Measurements from ENCODE around the gene TSC2.

DNA sequence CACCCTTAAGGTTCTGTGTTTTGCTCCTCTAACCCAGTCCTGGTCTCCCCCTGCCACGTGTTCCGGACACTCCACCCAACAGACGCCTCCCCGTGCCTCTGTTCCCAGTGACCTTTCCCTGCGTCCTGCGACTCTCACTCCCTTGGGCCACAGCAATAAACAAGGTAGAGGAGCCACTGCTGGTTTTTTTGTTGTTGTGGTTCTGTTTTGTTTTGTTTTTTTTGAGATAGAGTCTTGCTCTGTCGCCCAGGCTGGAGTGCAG, 31.9 kb upstream of the TSC2 start:
- no peak for TF ChIP-seq ZNF788 (CRISPR knock-in tag; IDR thresholded peaks at IDR 0.05; ENCODE audit: borderline replicate concordance)
- TF ChIP-seq, protein P1, sequence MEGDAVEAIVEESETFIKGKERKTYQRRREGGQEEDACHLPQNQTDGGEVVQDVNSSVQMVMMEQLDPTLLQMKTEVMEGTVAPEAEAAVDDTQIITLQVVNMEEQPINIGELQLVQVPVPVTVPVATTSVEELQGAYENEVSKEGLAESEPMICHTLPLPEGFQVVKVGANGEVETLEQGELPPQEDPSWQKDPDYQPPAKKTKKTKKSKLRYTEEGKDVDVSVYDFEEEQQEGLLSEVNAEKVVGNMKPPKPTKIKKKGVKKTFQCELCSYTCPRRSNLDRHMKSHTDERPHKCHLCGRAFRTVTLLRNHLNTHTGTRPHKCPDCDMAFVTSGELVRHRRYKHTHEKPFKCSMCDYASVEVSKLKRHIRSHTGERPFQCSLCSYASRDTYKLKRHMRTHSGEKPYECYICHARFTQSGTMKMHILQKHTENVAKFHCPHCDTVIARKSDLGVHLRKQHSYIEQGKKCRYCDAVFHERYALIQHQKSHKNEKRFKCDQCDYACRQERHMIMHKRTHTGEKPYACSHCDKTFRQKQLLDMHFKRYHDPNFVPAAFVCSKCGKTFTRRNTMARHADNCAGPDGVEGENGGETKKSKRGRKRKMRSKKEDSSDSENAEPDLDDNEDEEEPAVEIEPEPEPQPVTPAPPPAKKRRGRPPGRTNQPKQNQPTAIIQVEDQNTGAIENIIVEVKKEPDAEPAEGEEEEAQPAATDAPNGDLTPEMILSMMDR (CRISPR knock-in tag; IDR thresholded peaks at IDR 0.05) = no peak
